Mononuclear cell (primary cell): Measurements from ENCODE around the gene HSPA12A. TPM values are rescaled to one million over a fixed set of nuclear protein-coding genes. Genes with fewer than 3 reads are reported as not detected.

Source experiments
- H3K27me3 ChIP-seq: 2 replicates; pipeline ENCODE4 v1.6.0; 2011; ENCODE audit warnings: low read length, control low read depth; ENCODE audit not compliant: insufficient read depth
- H3K4me1 ChIP-seq: 2 replicates; pipeline ENCODE4 v1.5.1; 2011; ENCODE audit warnings: mild to moderate bottlenecking, low read length, control low read depth; ENCODE audit not compliant: insufficient read depth
- H3K4me3 ChIP-seq: 2 replicates; pipeline ENCODE4 v1.5.1; 2011; ENCODE audit warnings: mild to moderate bottlenecking, low read length, moderate library complexity
- H3K9me3 ChIP-seq: 2 replicates; pipeline ENCODE4 v1.5.1; 2011; ENCODE audit warnings: low read depth, mild to moderate bottlenecking, control low read depth, low read length
- total RNA-seq: library from RNA; depleted of rRNA; stranded (reverse); fragments of >200 nt; gene quantifications from one replicate; pipeline ENCODE4 v1.2.3, GENCODE V29; 2012

HSPA12A gene
- total RNA-seq, 1 donor, result under 0.01 TPM

DNA sequence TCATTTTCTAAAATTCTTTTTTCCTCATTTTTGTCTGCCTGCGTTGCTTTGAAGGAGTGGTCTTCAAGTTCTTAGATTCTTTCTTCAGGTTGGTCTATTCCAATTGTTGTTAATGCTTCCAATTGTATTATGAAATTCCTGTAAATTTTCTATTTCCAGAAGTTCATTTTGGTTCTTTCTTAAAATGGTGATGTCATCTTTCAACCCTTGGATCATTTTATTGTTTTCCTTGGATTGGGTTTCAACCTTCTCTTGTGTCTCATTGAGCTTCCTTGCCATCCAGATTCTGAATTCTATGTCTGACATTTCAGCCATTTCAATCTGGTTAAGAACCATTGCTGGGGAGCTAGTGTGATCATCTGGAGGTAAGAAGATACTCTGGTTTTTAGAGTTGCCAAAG is 88.5 kb downstream of the HSPA12A start:
- H3K4me3 ChIP-seq, result no peak overlapping the region
- H3K9me3 ChIP-seq, result no peaks in the 10 kb centered on the region
- no peaks in the 10 kb centered on the region for H3K27me3 ChIP-seq

GRCh38 chr10:116648903-116649302 is 93.5 kb downstream of the HSPA12A start:
- no peaks in the 10 kb centered on the region for H3K27me3 ChIP-seq
- no peaks in the 10 kb centered on the region for H3K9me3 ChIP-seq
- H3K4me1 ChIP-seq, result no peaks in the 10 kb centered on the region
- H3K4me3 ChIP-seq, result no peak overlapping the region

More for the DNA sequence above, 88.5 kb downstream of the HSPA12A start:
- no peaks in the 10 kb centered on the region for H3K4me1 ChIP-seq

GRCh38 chr10:116646502-116646901 is 95.9 kb downstream of the HSPA12A start:
- no peaks in the 10 kb centered on the region for H3K9me3 ChIP-seq
- H3K27me3 ChIP-seq, result no peaks in the 10 kb centered on the region
- H3K4me3 ChIP-seq, result no peak overlapping the region
- H3K4me1 ChIP-seq, result no peaks in the 10 kb centered on the region

GRCh38 chr10:116637830-116638229 is 104.5 kb downstream of the HSPA12A start:
- H3K27me3 ChIP-seq, result no peaks in the 10 kb centered on the region
- H3K4me1 ChIP-seq, result no peaks in the 10 kb centered on the region

GRCh38 chr10:116636976-116637375 is 105.4 kb downstream of the HSPA12A start:
- H3K4me1 ChIP-seq, result no peaks in the 10 kb centered on the region
- no peaks in the 10 kb centered on the region for H3K27me3 ChIP-seq
- H3K9me3 ChIP-seq, result no peaks in the 10 kb centered on the region
- no peak overlapping the region for H3K4me3 ChIP-seq

More at GRCh38 chr10:116637830-116638229, 104.5 kb downstream of the HSPA12A start:
- no peak overlapping the region for H3K4me3 ChIP-seq
- H3K9me3 ChIP-seq, result no peaks in the 10 kb centered on the region

DNA sequence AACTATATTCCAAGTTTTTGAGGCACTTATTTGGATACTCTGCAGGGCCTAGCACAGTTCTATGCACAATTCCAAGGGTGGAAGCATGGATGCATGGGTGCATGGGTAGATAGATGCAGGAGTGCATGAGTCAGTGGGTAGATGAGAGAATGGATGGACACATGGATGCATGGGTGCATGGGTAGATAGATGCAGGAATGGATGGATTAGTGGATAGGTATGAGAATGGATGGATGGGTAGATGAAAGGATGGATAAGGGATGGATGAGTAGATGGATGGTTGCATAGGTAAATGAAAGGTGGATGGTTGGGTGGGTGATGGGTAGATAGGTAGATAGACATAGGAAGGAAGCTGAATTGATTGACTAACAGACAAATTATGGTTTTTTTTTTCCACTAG is 106.0 kb downstream of the HSPA12A start:
- no peak overlapping the region for H3K4me3 ChIP-seq
- no peaks in the 10 kb centered on the region for H3K27me3 ChIP-seq
- H3K9me3 ChIP-seq, result no peaks in the 10 kb centered on the region
- no peaks in the 10 kb centered on the region for H3K4me1 ChIP-seq

DNA sequence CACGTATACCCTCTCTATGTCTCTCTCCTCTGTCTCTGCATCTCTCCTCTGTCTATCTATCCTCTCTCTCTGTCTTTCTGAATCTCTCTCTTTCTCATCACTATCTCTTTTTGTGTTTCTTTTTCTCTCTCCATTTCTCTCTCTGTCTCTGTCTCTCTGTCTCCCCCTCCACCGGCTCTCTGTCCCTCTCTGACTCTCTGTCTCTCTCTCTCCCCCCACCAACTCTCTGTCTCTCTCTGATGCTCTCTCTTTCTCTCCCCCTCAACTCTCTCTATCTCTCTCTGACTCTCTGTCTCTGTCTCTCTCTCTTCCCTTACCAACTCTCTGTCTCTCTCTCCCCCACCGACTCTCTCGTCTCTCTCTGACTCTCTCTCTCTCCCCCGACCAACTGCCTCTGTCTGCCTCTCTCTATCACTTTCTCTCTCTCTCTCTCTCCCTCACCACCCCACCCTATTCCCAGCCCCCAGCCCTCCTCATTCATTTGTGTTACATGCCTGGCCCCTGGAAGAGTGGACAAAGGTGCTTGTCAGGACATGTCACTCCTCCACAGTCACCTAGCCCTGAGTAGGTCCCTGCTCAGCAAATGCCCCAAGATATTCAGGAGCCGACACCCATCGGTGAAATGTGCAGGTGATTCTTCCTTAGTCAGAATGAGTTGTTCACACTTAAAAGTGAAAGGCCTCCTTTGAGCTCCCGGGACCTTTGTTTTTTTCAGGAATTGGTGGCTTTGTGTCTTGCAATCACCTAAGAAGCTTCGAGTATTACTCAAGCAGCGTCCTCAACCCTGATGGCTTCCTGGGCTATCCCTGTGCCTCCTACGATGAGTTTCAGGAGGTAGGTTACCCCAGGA is 108.0 kb downstream of the HSPA12A start:
- no peaks in the 10 kb centered on the region for H3K4me1 ChIP-seq
- H3K4me3 ChIP-seq, result no peak overlapping the region
- no peaks in the 10 kb centered on the region for H3K9me3 ChIP-seq
- no peaks in the 10 kb centered on the region for H3K27me3 ChIP-seq

DNA sequence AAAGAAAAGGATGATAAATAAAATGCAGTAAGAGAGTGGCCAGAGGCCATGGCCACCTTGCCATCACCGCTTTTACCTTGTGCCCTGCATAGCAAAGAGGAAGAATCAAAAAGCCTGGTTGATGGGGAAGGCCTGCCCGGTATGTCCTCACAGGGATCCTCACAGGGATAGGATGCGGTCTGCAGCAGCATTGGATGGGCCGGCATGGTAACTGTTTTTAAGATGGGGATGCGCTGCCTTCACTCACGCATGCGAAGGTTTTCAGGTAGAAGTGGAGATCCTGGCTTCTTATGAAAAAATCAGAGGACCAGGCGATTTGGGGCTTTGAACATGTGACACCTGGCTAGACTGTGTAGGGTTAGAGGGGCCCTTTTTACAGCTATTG is 109.2 kb downstream of the HSPA12A start:
- H3K4me3 ChIP-seq, result no peak overlapping the region
- no peaks in the 10 kb centered on the region for H3K9me3 ChIP-seq
- no peaks in the 10 kb centered on the region for H3K27me3 ChIP-seq
- H3K4me1 ChIP-seq, result no peaks in the 10 kb centered on the region

DNA sequence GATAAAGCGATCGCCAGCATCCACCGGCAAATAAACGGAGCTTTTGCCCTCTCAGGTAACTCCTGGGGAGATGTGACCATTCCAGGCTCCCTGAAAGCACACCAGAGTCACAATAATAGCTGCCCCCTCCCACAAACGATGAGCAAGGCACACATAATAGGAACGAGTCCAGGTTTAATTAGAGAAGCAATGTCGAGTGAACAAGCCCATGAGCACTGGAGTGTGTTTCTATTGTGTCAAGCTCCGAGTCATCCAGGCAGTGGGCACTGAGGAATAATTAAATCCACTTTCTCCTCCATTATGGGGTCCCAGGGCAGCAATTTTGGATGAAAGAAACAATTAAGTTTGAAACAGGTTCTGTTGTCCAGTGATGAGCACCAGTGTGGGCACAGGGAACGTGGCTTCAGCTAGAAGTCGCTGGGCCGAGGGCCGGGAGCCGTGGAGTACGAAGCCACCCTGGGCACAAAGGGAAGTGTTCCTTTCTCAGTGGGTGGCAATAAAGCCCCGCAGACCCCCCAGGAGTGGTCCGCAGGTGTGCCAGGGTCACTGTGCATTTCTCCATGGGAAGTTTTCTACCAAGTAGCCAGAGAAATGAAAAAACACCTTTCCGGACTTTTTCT is 109.7 kb downstream of the HSPA12A start:
- Histone ChIP-seq H3K4me3 (no peak overlapping the region), H3K27me3 (no peaks in the 10 kb centered on the region), H3K4me1 (no peaks in the 10 kb centered on the region), H3K9me3 (no peaks in the 10 kb centered on the region)

DNA sequence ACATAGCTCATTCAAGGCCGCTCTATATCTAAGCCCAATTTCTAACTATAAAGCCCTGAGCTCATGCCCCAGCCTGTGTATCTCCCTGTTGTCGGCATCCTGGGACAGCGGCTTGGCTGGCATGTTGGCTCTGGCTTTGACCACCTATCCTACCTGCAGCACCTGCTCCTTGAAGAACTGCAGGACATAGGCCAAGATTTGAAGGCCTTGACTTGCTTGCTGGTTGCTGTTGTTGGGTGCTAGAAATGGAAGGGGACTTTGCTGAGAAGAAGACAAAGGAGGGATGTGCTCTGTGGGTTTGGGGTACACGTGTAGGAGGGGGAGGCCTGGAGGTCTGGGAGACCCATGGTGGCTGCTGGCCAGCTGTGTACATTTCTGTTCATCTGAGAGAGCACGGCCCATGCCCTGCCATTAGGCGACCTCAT is 110.5 kb downstream of the HSPA12A start:
- Histone ChIP-seq H3K4me1 (no peaks in the 10 kb centered on the region), H3K9me3 (no peaks in the 10 kb centered on the region), H3K4me3 (no peak overlapping the region), H3K27me3 (no peaks in the 10 kb centered on the region)

DNA sequence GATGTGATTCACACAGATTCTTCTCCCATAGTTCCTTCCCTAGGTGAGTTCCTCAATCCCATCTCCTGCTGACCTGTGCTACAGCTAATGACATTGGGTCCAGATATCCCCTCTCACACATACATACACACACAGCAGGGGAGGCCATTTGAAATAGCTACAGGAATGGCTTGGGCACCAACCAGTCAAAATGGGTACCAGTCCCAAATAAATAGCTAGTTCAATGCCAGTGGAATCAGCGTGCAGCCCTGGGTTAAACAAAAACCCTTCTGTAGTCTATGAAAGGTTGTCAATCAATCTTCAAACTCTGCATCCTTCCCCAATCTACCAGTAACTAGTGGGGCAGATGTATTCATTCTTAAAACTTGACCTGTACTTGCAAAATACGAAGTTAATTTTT is 112.3 kb downstream of the HSPA12A start:
- no peaks in the 10 kb centered on the region for H3K27me3 ChIP-seq
- H3K4me1 ChIP-seq, result no peaks in the 10 kb centered on the region
- no peak overlapping the region for H3K4me3 ChIP-seq
- H3K9me3 ChIP-seq, result no peaks in the 10 kb centered on the region

DNA sequence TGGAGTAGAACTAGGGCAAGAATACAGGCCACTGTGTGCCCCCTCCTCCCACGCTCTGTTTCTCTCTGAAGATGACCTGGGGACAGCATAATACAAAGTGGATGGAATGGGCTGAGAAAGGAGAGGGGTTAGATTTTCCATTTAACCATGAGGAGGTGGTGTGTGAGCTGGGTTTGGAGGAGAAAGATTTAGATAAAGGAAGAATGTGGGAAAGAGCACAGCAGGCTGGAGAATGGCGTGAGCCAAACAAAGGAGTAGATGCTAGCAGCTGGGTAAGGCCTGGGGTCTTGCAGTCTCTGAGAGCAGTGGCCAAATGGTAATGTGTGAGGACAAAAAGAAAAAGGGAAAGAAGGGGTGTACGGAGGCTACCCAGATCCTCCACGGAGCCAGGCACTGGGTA is 113.0 kb downstream of the HSPA12A start:
- Histone ChIP-seq H3K4me1 (no peaks in the 10 kb centered on the region), H3K9me3 (no peaks in the 10 kb centered on the region), H3K27me3 (no peaks in the 10 kb centered on the region), H3K4me3 (no peak overlapping the region)

DNA sequence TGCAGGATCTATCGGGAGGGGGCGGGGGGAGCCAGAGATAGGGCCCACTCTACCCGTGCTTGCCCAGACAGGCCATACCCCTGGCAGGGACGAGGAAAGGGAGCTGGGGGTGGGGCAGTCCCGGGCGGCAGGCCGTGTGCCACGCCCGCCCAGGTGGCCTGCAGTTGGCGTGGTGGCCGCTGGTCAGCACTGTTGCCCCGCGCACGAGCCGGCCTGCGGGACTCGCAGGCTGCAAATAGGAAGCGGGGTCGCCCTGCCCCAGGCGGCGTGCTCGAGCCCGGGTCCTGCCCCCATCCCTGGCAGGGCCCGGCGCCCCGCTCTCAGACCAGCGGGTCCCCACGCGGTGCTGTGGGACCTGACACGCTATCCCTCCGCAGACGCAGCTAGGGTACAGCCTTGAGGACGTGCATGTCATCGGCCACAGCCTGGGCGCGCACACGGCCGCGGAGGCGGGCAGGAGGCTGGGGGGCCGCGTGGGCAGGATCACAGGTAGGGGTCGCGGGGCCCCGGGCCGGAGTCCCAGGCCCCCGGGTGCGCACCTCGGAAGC is 114.9 kb downstream of the HSPA12A start:
- H3K27me3 ChIP-seq, result no peaks in the 10 kb centered on the region
- no peaks in the 10 kb centered on the region for H3K9me3 ChIP-seq
- H3K4me3 ChIP-seq, result no peak overlapping the region
- H3K4me1 ChIP-seq, result no peaks in the 10 kb centered on the region

- Histone ChIP-seq H3K4me3 (no peak overlapping the region), H3K27me3 (no peaks in the 10 kb centered on the region), H3K4me1 (no peaks in the 10 kb centered on the region)
These were observed 115.6 kb downstream of the HSPA12A start for GRCh38 chr10:116626815-116627214.

GRCh38 chr10:116625845-116626244 is 116.5 kb downstream of the HSPA12A start:
- Histone ChIP-seq H3K4me3 (no peak overlapping the region), H3K4me1 (no peaks in the 10 kb centered on the region), H3K27me3 (no peaks in the 10 kb centered on the region), H3K9me3 (no peaks in the 10 kb centered on the region)

More at GRCh38 chr10:116626815-116627214, 115.6 kb downstream of the HSPA12A start:
- H3K9me3 ChIP-seq, result no peaks in the 10 kb centered on the region
